ENCODE results near the gene FBXO39. TPM values are rescaled to one million over a fixed set of nuclear protein-coding genes. Genes with fewer than 3 reads are reported as not detected.

The FBXO39 gene
- total RNA-seq, 2 donors from 2014 or later, result 0.18 to 0.29 TPM

DNA sequence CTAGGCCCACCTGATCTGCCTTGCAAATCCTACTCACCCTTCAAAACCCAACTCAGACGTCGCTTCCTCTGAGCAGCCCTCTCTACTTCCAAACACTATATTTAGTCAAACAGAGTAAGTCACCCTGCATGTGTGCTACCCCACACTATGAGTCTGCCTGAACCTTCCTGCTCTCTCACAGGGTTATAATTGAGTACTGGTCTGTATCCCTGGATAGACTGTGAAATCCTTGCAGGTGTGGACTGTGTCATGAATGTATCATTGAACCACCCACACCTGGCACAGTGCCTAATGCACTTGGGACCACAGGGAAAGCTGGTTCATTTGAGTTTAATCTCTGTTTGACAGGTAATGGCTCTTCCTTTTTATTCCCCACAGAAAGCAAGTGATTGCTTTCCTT, 3.4 kb downstream of the FBXO39 start:
- Histone ChIP-seq H3K36me3 (ENCODE audit: control insufficient read depth, insufficient read depth, low read length) (no peaks in the 10 kb centered on the region), H3K4me3 (ENCODE audit: low read length) (no peak overlapping the region), H3K27ac (ENCODE audit: low read depth, low read length) (no peak overlapping the region), H3K9ac (ENCODE audit: extremely low read depth, low read length, poor library complexity, severe bottlenecking) (no peak overlapping the region), H3K27me3 (ENCODE audit: control insufficient read depth, insufficient read depth, low read length, poor library complexity, severe bottlenecking) (peaks cover 87% of the 10 kb centered on the region), H3K4me1 (ENCODE audit: control insufficient read depth, insufficient read depth, low read length) (no peaks in the 10 kb centered on the region), H3K9me3 (ENCODE audit: control insufficient read depth, low read length) (peaks cover 7% of the 10 kb centered on the region)
- H3K27ac Mint-ChIP-seq, result no peak overlapping the region
- peaks cover 92% of the 10 kb centered on the region for H3K27me3 Mint-ChIP-seq (ENCODE audit: insufficient read depth)
- no peak overlapping the region for H3K4me3 Mint-ChIP-seq
- WGBS, 2 experiments (ENCODE audit: insufficient coverage in 1 of 2, insufficient read length in 1 of 2), result 80% methylated on average over 2 of the region's 2 CpGs; no CpG with 5 or more reads in 1 of the 2 experiments
- peaks cover 4% of the 10 kb centered on the region for H3K9me3 Mint-ChIP-seq
- H3K4me1 Mint-ChIP-seq, result no peaks in the 10 kb centered on the region
- DNase-seq, result no peak
- TF ChIP-seq, protein P1, sequence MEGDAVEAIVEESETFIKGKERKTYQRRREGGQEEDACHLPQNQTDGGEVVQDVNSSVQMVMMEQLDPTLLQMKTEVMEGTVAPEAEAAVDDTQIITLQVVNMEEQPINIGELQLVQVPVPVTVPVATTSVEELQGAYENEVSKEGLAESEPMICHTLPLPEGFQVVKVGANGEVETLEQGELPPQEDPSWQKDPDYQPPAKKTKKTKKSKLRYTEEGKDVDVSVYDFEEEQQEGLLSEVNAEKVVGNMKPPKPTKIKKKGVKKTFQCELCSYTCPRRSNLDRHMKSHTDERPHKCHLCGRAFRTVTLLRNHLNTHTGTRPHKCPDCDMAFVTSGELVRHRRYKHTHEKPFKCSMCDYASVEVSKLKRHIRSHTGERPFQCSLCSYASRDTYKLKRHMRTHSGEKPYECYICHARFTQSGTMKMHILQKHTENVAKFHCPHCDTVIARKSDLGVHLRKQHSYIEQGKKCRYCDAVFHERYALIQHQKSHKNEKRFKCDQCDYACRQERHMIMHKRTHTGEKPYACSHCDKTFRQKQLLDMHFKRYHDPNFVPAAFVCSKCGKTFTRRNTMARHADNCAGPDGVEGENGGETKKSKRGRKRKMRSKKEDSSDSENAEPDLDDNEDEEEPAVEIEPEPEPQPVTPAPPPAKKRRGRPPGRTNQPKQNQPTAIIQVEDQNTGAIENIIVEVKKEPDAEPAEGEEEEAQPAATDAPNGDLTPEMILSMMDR (conservative IDR thresholded peaks at IDR 0.05), result no peak
- no peaks in the 10 kb centered on the region for H3K36me3 Mint-ChIP-seq (ENCODE audit: low read depth)

- H3K27ac Mint-ChIP-seq, result no peak overlapping the region
Measured at GRCh38 chr17:6780001-6780400, 4.0 kb downstream of the FBXO39 start.

GRCh38 chr17:6780886-6781285, 4.9 kb downstream of the FBXO39 start:
- no peaks in the 10 kb centered on the region for H3K9me3 Mint-ChIP-seq
- WGBS, 2 experiments (ENCODE audit: insufficient coverage in 1 of 2, insufficient read length in 1 of 2), result 85 to 88% methylated on average over 3 of the region's 3 CpGs
- Histone ChIP-seq H3K36me3 (ENCODE audit: control insufficient read depth, insufficient read depth, low read length) (no peaks in the 10 kb centered on the region), H3K9me3 (ENCODE audit: control insufficient read depth, low read length) (no peaks in the 10 kb centered on the region), H3K4me3 (ENCODE audit: low read length) (no peak overlapping the region), H3K27me3 (ENCODE audit: control insufficient read depth, insufficient read depth, low read length, poor library complexity, severe bottlenecking) (peaks cover 76% of the 10 kb centered on the region), H3K4me1 (ENCODE audit: control insufficient read depth, insufficient read depth, low read length) (no peaks in the 10 kb centered on the region), H3K27ac (ENCODE audit: low read depth, low read length) (no peak overlapping the region), H3K9ac (ENCODE audit: extremely low read depth, low read length, poor library complexity, severe bottlenecking) (no peak overlapping the region)
- no peaks in the 10 kb centered on the region for H3K36me3 Mint-ChIP-seq (ENCODE audit: low read depth)
- H3K27ac Mint-ChIP-seq, result no peak overlapping the region
- H3K4me3 Mint-ChIP-seq, result no peak overlapping the region
- DNase-seq, result no peak
- TF ChIP-seq, protein P1 (conservative IDR thresholded peaks at IDR 0.05), result no peak
- no peaks in the 10 kb centered on the region for H3K4me1 Mint-ChIP-seq
- H3K27me3 Mint-ChIP-seq (ENCODE audit: insufficient read depth), result peaks cover 89% of the 10 kb centered on the region

More at GRCh38 chr17:6780001-6780400, 4.0 kb downstream of the FBXO39 start:
- TF ChIP-seq, protein P1 (conservative IDR thresholded peaks at IDR 0.05), result no peak
- peaks cover 81% of the 10 kb centered on the region for H3K27me3 ChIP-seq (ENCODE audit: control insufficient read depth, insufficient read depth, low read length, poor library complexity, severe bottlenecking)
- WGBS, 2 experiments (ENCODE audit: insufficient coverage in 1 of 2, insufficient read length in 1 of 2), result 80 to 87% methylated on average over 7 to 8 of the region's 8 CpGs
- H3K36me3 Mint-ChIP-seq (ENCODE audit: low read depth), result no peaks in the 10 kb centered on the region
- H3K4me1 ChIP-seq (ENCODE audit: control insufficient read depth, insufficient read depth, low read length), result no peaks in the 10 kb centered on the region
- H3K27me3 Mint-ChIP-seq (ENCODE audit: insufficient read depth), result peaks cover 90% of the 10 kb centered on the region
- H3K9me3 Mint-ChIP-seq, result peaks cover under 1% of the 10 kb centered on the region
- H3K4me3 ChIP-seq (ENCODE audit: low read length), result no peak overlapping the region
- no peak overlapping the region for H3K9ac ChIP-seq (ENCODE audit: extremely low read depth, low read length, poor library complexity, severe bottlenecking)
- H3K27ac ChIP-seq (ENCODE audit: low read depth, low read length), result no peak overlapping the region
- no peak overlapping the region for H3K4me3 Mint-ChIP-seq
- H3K9me3 ChIP-seq (ENCODE audit: control insufficient read depth, low read length), result peaks cover 1% of the 10 kb centered on the region
- no peaks in the 10 kb centered on the region for H3K36me3 ChIP-seq (ENCODE audit: control insufficient read depth, insufficient read depth, low read length)
- H3K4me1 Mint-ChIP-seq, result no peaks in the 10 kb centered on the region
- DNase-seq, result no peak

All from endodermal cell (in vitro differentiated cells).